Cerebellar cortex (tissue), 1 donor: ENCODE results near the gene RCAN3.

Source experiments
- DNase-seq: peaks from one replicate; pipeline ENCODE4 v3.0.0-alpha.2; 2015; ENCODE audit warnings: low spot score

The RCAN3 gene

DNA sequence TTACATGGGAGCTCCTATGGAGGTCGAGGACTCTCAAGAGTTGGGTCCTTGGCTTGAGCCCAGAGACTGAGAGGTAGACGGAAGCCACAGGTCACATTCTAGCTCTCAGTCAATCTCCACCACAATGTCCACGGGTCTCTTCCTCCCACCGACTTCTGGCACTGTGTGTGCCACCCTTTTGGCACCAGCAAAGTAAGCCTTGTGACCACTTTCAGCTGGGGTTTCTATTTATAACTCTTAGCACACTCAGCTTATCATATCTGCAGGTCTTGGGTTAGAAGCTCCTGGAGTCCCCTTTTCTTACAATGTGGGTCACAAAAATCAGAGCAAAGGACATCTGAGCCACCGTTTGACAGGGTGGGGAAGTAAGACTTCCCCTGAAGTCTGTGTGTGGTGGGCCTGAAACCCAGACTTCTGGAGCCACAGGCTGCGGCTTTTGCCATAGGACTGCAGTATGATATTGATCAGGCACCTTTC lies 81.6 kb downstream of the RCAN3 start:
- no peak for DNase-seq

DNA sequence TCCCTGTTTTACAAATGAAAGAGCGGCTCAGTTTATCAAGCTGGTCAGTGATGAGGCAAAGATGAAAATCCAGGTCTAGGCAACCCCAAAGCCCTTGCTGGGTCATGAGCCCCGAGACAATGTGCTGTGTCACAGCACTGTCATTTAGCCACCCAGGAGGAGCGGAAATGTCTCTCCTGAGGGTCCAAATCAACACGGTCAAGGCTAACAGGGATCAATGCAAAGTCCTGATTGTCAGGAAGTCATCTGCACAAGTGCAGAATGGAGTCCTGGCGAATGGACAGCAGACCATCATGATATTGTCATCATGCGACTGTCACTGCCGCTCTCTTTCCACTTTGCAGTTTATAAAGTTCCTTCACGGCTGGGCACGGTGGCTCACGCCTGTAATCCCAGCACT lies 83.5 kb downstream of the RCAN3 start:
- DNase-seq = no peak

DNA sequence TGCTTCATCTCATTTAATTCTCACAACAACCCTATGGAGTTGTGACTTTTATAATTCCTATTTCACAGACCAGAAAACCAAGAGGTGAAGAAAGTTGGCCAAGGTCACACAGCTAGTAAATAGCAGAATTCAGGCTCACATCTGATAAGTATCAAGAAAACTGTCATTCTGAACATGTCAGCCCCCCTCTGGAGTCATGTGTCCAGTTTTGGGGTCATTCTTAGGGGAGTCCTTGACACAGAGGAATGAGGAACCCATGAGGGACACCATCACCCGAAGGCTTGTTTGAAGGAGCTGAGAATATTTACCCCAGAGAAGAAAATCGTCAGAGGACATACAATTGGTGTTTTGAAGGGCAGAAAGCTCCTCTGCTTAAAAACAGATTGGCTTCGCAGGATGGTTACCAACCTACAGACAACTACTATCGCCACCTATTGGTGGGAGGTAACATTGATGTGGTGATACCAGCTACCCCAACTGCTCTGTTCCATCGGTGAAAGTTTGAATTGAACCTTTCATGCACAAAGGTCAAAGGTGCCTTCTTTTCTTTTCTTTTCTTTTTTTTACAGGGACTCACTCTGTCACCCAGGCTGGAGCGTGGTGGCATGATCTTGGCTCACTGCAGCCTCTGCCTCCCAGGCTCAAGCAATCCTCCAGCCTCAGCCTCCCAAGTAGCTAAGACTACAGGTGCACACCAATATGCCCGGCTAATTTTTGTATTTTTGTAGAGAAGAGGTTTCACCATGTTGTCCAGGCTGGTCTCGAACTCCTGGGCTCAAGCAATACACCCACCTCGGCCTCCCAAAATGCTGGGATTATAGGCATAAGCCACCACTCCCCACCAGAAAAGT lies 84.6 kb downstream of the RCAN3 start:
- peak; percentile 62 for DNase-seq

DNA sequence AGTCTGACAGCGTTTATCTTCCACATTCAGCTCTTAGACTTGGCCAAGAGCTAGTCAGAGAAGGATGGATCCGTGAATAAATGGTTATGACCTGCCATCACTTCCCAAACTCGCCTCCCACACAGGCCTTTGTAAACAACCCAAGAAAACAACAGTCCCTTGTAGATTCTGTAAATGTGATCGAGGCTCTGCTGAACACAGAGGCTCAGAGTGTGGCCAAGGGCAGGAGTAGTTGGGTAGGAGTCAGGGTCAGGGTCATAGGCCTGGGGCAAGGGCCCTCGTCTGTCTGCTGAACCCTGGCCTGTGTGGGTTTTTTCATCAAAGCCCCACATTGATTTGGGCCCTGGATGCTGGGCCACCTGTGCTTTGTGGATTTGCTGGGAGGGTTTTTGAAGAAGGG lies 85.9 kb downstream of the RCAN3 start:
- DNase-seq = no peak

DNA sequence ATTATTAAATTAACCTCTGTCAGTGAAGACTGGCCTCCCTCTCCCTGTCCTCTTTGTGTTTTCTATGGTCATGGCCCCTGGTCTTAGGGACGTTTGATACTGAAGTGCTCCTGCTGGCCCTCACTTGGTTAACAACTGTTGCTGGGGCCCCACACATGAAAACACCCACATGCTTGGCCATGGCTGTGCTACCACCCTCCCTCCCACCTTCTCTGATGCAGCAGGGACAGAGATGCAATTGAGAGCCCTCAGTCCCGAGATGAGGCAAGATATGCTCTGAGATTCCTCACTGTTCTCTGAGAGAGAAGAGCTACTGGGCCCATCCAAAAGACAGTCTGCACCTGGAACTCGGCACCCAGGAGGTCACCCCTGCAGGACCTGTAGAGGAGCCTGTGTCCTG lies 86.6 kb downstream of the RCAN3 start:
- DNase-seq = no peak
